ENCODE data around the gene TSPAN18.

TSPAN18 gene, protein sequence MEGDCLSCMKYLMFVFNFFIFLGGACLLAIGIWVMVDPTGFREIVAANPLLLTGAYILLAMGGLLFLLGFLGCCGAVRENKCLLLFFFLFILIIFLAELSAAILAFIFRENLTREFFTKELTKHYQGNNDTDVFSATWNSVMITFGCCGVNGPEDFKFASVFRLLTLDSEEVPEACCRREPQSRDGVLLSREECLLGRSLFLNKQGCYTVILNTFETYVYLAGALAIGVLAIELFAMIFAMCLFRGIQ

DNA sequence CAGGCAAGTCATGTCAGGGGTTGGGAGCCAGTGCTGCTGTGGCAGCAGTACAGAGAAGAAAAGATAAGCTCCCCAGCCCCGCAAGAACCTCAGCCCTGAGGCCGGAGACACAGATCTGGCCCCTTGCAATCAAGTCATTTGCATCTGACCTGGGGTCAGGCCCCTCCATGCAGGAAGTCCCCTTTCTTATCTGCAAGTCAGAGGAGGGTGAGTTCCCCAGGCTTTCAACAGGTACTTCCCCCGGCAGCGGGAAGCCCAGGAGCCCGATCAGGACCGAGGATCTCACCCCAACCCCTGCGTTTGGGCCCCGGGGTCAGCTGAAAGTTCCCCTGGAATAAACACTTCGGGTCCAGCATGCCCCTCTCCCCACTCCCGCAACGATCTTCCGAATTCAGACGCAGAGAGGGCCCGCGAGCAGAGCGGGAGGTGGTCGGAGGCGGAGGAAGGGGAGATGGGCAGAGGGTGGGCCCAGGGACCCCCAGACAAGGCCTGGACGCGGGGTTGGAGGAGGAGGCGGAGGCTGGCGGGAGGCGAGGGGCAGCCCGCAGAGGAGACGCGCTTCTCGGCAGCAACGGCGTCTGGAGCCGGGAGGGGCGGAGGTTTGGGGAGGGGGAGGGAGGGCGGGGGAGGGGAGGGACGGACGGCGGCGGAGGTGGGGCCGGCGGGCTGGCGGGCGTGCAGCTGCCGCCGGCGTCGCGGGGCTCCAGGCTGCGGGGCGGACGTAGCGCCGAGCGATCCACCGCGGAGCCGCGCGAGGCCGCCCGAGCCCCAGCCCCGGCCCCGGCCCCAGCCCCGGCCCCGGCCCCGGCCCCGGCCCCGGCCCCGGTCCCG is at the start of gene TSPAN18:
Gene TSPAN18 (plus strand): TSS at position 680 of the 831 bp plus-strand sequence. CDS start 179,455 bp downstream, outside the sequence.
- DNase-seq = no peak

DNA sequence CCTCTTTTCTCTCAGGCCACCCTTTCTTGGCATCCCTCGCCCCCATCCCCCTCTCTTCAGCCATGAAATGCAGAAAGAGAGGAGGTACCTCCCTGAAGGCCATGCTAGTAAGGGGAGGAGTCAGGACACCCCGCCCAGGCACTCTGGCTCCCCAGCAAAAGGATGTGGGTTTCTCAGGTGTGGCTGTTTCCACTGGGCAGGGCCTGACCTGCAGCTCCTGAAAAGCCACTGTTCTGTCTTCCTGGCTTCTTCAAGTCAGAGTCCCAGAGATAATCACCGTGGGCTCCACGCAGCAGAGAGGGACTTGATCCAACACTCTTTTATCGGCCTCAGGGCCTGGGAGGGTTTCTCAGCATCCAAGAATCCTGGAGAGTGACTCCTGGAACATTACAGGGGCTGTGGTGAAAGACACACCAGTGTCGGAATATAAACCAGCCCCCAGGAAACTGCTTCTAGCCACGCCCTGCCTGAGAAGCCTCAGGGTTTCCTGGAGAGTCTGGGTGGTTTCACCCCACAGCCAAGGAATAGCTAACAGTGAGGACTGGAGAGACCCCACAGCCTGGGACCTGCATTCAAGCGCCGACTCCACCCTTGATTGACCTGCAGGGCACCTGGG is 45.7 kb upstream of the TSPAN18 start:
- no peak for DNase-seq

DNA sequence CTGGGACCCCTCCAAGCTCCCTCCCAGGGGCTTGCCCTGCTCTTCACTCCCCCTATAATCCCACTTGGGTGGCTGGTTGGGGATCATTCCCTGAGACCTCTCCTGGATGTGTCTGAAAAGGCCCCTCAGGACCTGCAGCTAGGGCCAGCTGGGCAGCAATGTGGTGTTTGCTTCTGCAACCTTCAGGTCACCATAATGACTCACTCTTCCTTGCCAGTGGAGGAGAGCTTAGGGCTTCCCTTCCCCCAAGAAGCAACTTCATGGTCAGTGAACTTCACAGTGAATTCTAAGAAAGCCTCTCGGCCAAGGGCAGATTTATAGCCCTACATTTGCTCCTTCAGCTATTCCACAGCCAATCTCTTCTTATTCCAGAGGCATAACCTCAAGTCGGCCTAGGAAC is 45.1 kb upstream of the TSPAN18 start:
- no peak for DNase-seq

GRCh38 chr11:44684859-44685281 is 41.9 kb upstream of the TSPAN18 start:
- no peak for DNase-seq

GRCh38 chr11:44687388-44687787 is 39.4 kb upstream of the TSPAN18 start:
- DNase-seq = no peak

GRCh38 chr11:44689265-44689664 is 37.5 kb upstream of the TSPAN18 start:
- DNase-seq = no peak

- DNase-seq = no peak
Measured at GRCh38 chr11:44690651-44691050, 36.1 kb upstream of the TSPAN18 start.

- no peak for DNase-seq
Measured at GRCh38 chr11:44692460-44692859, 34.3 kb upstream of the TSPAN18 start.

DNA sequence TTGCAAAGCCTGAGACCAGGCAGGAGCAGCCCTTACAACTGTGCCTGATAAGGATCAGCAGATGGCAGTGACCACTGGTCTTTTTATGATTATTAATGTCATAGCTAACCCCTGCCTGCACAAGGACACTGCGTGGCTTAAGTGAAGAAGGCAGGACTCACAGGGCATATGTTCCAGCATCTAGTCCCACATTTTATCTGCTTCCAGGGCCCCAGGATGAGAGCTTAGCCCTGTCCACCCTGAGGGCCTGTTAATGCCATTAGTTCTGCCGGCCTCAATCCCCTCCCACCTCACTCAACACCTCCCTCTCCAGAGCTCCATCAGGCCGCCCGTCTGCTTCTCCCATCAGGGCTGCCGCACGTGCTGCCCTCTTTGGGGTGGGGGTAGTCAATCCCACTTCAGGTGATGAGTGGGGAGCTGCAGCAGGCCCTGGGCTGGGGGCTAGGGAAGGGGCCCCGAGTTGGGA is 33.1 kb upstream of the TSPAN18 start:
- DNase-seq = no peak

GRCh38 chr11:44694443-44694842 is 32.3 kb upstream of the TSPAN18 start:
- no peak for DNase-seq

- DNase-seq = no peak
Measured at GRCh38 chr11:44695169-44695833, 31.5 kb upstream of the TSPAN18 start.

- DNase-seq = no peak
Measured at GRCh38 chr11:44698252-44698912, 28.4 kb upstream of the TSPAN18 start.

DNA sequence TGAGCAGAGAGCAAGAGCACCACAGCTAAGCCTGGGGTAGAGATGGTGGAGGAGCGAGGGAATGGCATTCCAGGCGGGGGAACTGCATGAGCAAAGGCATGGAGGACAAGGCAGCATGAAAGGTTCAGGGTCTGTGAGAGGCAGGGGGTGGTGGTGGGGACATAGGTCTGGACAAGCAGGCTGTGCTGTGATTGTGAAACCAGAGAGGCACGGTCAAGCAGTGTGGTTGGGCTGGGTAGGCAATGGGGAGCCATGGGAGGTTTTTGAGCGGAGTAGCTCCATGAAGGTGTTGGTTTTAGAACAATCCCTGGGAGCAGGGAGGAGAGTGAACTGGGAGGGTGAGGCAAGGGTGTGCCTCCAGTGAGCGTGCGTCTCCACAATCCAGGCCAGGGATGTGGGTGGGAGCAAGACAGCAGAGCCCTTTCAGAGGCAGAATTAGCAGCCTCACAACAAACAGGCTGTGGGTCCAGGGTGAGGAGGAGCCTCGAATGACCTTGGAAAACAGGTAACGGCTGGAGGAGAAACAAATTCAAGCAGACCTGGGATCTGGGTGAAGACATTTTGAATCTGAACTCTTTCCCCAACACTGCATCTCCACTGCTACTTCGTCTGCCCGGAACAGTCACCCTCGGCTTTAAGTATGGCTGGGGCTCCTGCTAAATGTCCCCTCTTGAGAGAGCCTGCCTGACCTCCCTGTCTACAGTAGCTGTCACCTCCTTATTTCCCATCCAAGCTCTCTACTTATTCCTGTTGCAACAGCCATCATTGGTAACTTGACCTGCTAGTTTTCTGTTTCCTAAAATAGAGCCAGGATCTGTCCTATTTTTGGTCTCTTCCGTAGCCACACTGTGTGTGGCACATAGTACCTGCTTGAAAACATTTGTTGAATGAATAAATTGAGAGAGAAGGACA is 27.0 kb upstream of the TSPAN18 start:
- no peak for DNase-seq

- no peak for DNase-seq
Measured at GRCh38 chr11:44701276-44701675, 25.5 kb upstream of the TSPAN18 start.

DNA sequence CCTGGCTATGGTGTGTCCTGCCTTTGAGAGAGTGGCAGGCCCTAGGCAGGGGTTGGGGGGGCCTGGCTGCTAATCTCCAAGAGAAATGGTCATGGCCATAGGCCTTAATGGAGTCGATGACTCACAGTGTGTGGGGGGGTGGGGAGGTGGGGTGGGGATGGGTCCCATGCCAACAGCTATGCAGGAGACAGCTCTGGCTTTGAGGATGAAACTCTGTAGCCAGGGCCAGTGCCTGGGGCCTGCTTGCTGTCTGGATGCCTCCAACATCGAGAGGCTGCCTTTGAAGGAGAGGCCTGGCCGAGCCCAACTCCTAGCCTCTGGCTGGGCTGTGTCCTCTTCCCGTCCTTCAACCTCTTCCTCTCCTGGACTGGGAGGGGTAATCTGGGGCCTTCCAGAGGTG is 23.9 kb upstream of the TSPAN18 start:
- DNase-seq = no peak

- no peak for DNase-seq
Measured at GRCh38 chr11:44707094-44707493, 19.7 kb upstream of the TSPAN18 start.

- no peak for DNase-seq
Measured at GRCh38 chr11:44708009-44708408, 18.8 kb upstream of the TSPAN18 start.

GRCh38 chr11:44708523-44709280 is 18.1 kb upstream of the TSPAN18 start:
- no peak for DNase-seq

DNA sequence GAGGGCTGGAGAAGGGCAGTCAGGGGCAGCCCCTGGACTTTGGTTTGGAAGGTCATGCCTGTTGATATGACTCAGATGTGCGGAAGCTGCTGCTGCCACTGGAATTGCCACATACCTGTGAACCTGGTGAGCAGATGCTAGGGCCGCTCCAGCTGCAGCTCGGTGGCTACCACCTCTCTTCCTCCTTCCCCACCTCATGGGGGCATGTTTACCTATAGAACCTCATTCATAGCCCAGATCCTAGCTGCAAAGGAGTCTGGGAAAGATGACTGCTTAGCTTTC is 17.5 kb upstream of the TSPAN18 start:
- DNase-seq = no peak

DNA sequence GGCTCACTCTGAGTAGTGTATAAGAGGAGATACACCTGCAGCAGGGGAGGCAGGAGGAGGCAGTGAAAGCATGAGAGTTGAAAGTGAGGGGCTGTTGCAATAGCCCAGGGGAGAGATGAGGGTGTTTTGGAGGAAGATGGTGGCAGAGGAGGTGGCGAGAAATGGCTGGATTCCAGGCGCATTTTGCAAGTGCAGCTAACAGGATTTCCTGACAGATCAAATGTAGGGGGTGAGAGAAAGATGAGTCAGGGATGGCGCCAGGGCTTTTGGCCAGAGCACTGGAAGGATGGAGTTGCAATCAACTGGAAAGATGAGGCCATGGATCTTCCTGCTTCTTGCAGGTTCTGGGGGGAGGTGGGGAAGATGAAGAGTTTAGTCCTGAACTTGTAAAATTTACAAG is 16.8 kb upstream of the TSPAN18 start:
- DNase-seq = no peak

Data from amniotic stem cell (primary cell).